Right lung (tissue), 5 donors: Measurements from ENCODE around the gene PRR35. TPM values are rescaled to one million over a fixed set of nuclear protein-coding genes. Genes with fewer than 3 reads are reported as not detected.

Experiments used
- DNase-seq, 2 donors: peaks; one replicate each; pipeline ENCODE4 v3.0.0-alpha.2; 2013
- polyA plus RNA-seq, 5 donors: library from polyadenylated mRNA; unstranded; fragments of 120-200 nt; gene quantifications; one replicate each; pipeline versions ENCODE4 v1.2.1 to v1.2.3, GENCODE V29; 2013; ENCODE audit warnings: inconsistent platforms in 1 of 5, low replicate concordance in 1 of 5; ENCODE audit not compliant: insufficient read length in 5 of 5, insufficient read depth in 1 of 5

Gene PRR35
- polyA plus RNA-seq, 5 donors: 0.07 TPM; not detected in 4

DNA sequence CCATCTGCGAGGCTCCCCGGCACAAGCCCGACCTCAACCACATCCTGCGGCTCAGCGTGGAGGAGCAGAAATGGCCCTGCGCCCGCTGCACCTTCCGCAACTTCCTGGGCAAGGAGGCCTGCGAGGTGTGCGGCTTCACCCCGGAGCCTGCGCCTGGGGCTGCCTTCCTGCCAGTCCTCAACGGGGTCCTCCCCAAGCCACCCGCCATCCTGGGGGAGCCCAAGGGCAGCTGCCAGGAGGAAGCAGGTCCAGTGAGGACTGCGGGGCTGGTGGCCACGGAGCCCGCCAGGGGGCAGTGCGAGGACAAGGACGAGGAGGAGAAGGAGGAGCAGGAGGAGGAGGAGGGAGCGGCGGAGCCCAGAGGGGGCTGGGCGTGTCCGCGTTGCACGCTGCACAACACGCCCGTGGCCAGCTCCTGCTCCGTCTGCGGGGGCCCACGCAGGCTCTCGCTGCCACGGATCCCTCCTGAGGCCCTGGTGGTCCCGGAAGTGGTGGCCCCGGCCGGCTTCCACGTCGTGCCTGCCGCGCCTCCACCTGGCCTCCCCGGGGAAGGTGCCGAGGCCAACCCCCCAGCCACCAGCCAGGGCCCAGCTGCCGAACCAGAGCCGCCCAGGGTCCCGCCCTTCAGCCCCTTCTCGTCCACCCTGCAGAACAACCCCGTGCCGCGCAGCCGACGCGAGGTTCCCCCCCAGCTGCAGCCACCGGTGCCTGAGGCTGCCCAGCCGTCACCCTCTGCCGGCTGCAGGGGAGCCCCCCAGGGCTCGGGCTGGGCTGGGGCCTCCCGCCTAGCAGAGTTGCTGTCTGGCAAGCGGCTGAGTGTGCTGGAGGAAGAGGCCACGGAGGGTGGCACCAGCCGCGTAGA lies 13.1 kb upstream of the PRR35 start:
- DNase-seq: peak in 1 of 2 donors; percentile 20

DNA sequence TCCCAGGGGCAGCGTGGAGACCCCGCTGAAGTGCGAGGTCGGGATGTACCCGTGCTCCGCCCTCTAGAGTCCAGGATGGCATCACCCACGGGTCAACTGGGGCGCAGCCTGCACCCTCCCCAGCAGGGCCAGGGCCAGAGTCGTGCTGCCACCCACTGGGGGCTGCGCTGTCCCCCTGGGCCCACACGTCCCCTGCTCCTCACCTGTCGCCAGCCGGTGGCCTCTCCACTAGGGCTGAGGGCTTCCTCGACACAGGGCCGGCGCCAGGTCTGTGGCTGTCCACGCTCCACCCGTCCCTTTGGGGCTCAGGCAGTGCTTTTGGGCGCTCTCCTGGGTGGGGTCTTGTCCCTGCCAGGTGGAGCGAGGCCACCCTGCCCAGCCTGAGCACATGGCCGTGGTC lies 11.6 kb upstream of the PRR35 start:
- no peak for DNase-seq

DNA sequence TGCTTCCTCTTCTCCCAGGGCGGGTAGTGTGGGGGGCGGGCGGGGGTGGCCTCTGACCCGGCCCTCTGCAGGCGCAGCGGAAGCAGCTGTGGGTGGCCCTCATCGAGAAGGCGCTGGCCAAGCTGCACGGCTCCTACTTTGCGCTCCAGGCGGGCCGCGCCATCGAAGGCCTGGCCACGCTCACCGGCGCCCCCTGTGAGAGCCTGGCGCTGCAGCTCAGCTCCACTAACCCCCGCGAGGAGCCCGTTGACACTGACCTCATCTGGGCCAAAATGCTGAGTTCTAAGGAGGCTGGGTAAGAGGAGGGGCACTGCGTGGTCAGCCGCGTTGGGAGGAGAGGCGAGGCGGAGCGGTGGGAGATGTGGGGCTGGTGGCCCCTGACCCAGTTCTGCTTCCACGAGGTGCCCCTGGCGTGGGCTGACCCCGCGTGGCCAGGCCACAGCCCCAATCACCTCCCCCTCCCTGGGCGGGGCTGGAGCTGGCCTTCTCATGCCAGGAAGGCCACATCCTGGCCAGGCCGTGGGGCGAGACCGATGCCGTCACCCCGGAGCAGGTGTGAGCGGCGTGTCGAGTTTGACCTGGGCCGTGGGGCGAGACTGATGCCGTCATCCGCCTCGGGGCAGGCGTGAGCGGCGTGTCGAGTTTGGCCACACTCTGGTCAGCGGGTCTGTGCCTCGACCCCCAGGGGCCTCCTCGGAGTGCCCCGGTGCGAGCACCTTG lies 10.5 kb upstream of the PRR35 start:
- no peak for DNase-seq

DNA sequence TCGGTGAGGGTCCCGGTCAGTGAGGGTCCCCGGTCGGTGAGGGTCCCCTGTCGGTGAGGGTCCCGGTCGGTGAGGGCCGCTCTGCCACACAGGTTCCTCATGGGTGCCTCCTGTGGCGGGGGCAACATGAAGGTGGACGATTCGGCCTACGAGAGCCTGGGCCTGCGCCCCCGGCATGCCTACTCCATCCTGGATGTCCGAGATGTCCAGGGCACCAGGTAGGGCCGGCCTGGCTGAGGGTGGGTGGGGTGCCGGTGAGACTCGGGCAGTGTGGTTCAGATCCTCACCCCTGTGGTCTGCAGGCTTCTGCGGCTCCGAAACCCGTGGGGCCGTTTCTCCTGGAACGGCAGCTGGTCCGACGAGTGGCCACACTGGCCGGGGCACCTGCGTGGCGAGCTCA lies 9.0 kb upstream of the PRR35 start:
- no peak for DNase-seq

DNA sequence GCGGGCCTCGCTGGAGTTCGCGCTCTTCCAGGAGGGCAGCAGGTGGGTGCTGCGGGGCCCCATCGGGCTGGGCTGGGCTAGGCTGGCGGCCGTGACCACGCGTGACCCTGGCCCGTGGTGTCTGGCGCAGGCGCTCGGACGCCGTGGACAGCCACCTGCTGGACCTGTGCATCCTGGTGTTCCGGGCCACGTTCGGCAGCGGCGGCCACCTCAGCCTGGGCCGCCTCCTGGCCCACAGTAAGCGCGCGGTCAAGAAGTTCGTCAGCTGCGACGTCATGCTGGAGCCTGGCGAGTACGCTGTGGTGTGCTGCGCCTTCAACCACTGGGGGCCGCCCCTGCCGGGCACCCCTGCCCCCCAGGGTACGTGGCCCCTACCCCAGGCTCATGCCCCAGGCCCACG lies 8.0 kb upstream of the PRR35 start:
- no peak for DNase-seq

DNA sequence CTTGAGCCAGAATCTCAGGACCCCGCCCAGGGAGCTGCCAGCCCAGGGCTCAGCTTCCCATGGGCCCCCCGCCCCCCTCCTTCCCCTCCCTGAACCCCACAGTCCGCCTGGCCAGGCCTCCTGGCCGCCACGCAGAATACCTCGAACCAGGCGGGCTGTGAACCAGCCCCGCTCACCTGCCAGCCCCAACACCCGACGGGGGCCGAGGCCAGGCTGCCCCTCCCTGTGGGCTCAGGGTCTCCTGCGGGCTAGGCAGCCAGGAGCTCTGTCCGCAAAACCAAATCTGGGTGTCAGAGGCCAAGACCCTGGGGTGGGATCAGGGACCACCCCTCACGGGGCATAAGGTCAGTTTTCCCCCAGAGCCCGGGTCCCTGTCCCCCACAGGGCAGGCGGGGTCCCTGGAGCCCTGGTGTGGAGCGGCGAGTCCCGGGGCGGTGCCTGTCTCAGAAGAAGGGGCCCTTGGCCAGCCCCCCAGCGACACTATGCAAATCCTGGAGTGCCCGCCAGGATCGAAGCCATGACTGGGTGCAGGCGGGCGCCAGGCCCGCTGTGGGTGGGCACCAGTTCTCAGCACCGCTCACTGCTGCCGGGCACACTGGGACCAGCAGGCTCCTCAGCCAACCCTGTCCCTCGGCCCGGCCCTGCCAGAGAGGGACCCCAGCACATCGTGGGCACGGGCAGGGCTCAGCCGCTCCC lies 6.4 kb upstream of the PRR35 start:
- DNase-seq: no peak

DNA sequence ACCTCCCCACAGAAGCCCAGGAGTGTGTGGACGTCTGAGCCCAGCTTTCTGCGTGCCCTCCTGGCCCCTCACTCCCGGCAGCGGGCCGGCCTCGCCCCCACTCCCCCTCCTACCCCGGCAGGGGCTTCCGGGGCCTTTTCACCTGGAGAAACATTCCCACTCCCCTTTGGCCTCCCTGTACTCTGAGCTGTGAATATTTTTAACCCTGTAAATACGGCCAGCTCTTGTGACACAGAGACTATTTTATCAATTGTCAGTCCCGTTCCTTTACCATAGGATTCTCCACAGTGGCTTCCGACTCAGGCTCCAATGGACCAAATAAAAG lies 5.9 kb upstream of the PRR35 start:
- DNase-seq: no peak

DNA sequence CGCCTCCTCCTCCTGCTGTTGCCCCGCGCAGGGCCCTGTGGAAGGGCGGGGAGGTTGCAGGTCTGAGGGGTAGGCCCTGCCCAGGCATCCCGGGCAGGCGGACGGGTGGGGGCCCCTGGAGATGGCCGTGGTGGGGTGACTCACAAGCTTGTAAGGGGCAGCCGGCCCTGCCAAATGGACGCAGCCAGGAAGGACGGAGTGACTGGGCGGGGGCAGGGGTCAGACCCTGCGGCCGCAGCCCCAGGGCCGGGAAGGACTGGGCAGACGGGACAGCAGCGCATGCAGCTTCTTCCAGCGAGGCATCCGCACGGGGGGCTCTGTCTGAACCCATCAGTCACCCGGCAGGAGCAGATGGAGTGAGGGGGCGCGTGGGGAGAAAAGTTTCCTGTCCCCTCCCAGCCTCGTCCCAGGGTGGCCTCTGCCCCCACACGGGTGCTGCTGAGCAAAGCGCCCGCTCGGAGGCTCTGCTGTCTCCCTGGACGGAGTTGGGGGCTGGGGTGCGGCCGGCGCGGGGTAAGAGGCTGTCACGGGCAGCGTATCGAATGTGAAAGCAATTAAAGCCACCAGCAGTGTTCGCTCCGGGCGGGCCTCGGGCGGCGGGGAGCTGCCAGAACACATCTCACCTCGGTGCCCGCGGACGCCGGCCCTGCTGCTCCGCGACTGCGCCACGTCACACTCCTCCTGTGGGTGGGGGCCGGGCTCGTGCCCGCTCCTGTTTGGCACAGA lies 5.4 kb upstream of the PRR35 start:
- no peak for DNase-seq

DNA sequence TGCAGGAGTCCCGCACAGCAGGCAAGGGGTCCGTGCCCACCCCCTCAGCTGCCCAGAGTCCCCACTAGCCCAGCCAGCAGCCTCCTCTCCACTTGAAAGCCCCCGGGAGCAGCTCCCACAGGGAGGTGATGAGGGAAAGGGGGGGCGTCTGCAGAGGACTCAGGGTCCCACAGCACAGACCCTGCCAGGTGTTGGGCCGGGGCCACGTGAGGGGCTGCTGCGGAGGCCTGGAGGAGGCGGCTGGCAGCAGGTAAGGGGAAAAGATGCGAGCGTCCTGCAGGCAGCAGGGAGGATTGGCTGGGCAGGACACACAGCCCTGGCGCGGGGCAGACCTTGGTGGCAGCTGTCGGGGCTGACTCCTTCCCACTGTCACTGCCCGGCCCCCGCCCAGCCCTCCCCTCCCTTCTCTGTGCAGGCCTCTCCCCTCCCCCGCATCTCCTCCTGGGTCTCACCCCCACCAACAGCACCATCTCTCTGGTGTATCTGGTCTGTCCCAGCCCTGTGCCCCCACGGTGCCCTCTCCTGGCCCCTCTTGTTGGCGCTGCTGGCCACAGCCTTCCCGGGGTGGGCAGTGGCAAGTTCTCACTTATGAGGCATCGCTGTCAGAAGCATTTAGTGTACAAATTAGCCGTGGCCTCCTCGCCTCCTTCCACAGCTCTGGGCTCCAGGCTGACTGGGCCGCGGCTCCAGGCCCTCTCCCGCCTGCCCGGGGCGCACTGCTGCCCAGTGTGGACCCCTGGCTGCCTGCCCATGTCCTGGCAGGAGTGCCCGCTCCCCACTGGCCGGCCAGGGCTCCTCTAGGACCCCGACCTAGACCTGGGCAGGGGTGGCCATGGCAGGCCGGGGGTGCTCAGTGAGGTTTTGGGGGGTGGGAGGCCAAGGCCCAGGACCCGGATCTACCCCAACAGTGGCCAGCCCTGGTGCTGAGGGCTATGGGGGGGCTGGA lies 4.4 kb upstream of the PRR35 start:
- DNase-seq: no peak

DNA sequence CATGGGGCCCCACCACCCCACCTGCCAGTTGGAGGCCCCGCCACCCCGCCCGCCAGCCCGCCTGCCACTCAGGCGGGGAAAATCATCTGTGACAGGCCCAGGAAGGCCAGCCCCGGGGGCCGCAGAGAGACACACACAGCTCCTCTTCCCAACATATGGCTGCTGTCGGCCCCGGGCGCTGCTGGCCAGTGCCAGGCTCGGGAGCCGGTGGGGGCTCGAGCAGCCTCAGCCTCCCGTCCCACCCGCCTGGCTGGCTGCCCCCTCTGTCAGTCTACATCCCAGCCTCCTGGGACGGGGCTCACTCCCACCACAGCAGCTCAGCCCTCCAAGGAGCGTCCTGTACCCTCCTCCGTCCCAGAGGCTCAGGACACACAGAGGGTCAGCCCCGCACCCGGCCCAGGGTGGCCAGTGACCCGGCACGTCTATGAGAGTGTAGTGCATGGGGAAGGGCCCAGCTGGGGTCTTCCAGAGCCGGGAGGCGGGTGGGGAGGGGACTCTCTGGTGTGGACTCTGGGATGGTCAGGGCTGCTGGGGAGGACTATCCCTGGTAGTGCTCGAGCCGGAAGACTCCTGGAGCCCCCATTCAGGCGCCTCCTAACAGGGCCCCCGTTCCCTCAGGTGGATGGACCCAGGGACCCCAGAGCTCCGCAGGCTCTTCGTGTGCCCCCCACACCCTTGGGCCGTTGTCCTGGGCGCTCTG lies 3.6 kb upstream of the PRR35 start:
- no peak for DNase-seq

DNA sequence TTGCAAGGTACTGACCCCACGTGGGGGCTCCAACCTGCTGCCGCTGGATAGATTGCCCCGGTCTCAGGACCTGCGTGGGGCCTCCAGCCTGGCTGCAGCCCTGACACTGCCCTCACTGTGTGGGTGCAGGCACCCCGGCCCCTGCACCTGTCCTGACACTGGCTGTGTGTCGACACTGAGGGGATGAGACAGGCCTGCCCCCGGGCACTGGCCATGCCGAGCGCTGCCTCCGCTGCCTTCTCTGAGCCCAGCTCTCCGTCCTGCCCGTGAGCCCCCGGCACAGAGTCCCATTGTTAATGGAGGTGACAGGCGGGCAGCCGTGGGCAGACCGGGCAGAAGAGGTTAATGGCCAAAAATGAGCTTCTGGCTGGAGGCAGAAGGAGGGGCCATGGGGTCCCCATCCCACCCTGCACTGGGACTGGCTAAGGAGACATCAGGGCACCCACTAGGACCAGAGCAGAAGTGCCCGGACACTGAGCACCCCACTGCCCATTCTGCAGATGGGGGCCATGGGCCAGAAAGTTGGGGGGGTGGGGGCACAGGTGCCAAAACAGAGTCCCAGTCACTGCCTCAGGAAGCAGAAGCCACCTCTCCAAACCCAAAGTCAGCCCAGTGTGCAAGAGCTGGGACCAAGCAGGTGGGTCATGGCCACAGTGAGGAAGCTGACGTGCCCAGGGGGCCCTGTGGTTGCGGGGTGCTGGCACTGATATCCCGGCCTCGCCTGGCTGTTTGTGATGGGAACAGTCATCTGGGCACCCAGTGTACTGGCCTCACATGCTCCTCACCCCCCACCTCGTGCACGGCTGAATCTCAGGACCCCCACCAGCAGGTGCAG lies 2.5 kb upstream of the PRR35 start:
- no peak for DNase-seq

DNA sequence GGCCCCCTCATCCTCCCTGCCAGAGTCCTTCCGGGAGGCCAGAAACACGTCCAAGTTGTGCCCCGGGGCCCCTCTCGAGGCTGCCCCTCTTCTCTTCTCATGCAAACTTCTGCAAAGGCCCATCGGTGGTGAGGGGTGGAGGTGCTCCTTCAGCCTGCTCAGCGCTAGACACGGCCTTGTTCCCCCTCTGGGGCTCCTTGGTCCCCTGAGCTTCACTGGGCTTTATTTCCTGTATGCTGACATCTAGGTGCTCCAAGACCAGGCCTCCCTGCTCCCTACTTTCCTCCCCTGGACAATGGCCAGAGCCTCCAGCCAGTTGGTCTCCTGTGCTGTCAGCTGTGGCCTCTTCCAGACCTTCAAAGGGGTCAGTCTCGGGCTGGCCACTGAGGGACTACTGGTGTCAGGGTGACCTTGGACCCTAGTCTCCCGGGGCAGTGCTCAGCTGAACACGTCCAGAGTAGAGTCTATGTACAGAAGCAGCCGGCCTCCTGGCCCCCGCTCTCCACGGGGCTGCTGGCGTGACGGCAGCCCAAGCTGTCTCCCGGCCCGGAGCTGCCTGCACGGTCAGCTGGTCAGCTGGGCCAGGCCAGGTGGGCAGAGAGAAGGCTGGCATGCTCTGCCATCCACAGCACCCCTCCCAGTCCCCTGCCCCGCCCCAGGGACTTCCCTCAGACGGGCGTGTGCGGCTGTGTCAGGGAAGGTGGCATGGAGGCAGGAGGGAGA lies 1.7 kb upstream of the PRR35 start:
- no peak for DNase-seq

DNA sequence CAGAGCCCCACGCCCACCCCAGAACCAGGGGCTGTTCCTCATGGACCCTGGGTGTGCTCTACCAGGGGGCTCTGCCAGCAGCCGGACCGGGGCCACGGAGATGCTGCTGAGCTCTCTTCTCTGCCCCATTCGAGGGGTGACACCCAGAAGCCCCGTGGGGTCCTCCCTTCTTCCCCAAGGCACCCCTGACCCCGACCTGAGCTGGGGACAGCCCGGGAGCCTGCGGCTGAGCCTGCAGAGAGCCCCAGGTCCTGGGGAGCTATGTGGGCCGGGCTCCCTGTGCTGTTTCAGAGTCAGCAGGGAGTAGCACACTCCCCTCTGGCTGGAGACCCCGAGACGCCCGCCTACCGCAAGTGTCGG lies 1.2 kb upstream of the PRR35 start:
- DNase-seq: no peak

DNA sequence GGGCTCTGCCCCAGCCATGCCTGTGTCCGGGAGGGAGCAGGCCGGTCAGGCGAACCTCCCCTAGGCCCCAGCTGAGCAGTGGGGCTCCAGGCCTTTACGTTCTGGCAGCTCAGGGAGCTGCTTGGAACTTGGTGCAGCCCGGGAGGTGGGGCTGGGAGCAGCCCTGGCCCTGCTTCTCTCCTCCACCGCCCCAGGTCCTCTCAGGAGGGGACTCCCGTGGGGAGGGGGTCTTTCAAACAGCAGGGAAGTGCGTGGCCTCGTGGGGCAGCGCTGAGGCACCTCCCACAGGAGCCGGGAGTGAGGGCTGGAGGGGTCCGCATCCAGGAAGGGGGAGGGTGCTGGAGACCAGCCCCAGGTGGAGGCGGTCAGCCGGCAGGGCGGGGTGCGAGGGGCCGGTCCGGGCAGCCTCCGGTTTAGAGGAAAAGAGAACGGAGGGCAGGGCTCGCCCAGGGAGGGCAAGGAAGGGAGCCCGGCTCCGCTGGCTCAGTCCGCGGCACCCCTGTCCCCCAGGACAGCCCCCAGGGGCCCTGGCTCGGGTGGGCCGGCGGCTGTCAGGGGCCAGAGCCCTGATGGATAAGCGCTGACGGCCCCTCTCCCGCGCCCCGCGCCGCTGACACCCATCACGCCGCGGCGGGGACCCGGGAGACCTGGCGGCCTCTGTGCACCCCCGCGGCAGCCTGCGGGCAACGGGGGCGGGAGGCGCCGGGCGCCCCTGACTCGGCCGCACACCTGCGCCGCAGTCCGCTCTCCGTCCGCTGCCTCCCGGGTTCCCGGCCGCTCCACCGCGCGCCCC lies 587 bp upstream of the PRR35 start:
- no peak for DNase-seq

DNA sequence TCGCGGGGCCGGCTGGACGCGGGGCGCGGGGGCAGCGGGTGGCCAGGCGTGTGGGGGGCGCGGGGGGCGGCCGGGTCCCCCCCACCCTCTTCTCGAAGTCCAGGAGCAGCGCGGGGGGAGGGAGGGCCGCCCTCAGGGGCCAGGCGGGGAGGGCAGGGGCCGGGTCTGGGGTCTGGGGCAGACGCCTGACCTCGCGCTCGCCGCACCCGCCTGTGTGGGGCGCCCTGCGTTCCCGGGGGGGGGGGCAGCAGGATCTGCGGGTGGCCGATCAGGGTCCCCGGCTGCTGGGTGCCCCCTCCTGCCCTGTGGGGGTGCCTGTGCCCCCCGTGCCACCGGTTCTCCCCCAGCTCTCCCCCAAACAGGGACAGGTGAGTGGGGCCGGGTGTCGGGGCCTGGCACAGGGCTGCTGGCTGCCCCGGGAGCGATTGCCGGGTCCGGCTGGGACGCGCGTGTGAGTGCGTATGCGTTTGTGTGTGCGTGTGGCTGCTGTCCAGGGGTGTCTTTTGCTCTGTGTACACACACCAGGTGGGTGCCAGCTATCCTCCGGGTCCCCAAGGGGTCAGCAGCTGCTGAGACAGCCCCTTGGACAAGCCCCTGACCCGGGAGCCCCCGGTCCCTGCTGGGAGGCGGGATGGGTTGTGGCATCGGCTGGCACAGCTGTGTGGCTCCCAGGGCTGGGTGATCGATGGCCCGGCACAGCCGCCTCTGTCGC lies 663 bp downstream of the PRR35 start:
- no peak for DNase-seq

DNA sequence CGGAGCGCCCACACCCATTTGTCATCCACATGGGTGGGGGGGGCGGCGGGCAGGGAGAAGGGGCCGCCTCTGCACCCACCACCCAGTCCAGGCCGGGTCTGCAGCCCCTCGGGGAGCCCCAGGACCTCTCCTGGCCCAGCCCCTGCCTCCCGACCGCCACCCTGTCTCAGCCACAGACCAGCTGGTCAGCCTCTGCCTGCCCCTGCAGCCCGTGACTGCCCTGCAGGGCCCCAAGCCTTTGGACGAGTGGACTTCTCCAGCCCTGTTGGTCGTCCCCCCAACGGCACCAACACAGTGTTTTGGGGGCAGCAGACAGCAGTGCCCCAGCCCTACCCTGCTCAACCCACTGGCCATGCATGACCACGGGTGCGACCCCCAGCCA lies 1.2 kb downstream of the PRR35 start:
- no peak for DNase-seq
